ENCODE results near the gene RBMS3. TPM values are rescaled to one million over a fixed set of nuclear protein-coding genes. Genes with fewer than 3 reads are reported as not detected.

RBMS3 gene
- total RNA-seq, 3 donors from 2014 or later, result 4.6 to 53.6 (median 11.7) TPM

DNA sequence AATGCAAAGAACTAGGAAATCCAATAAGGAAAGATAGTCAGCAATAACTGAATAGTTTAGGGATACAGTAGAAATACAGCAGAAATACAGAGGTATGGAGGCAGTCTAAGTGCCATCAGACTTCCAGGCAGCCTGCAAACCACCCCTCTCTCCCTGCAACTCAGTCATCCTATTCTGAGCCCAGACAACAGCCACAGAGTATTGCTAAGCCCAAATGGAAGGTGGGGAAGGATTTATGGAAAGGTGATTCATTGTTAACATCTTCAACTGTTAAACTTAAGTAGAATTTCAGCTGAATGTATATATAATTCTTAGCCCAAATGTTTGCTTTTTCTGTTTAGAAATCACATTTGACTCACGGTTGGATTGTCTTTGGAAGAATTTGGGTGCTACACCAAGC lies 300.4 kb downstream of the RBMS3 start:
- Histone ChIP-seq H3K4me1 (ENCODE audit: low read depth) (no peaks in the 10 kb centered on the region), H3K36me3 (ENCODE audit: low read depth) (no peaks in the 10 kb centered on the region), H3K9me3 (no peaks in the 10 kb centered on the region), H3K4me3 (no peak overlapping the region)
- no peak for TF ChIP-seq CTCF (IDR thresholded peaks at IDR 0.05)
- DNase-seq (no peak), ATAC-seq (no peak)
- intact Hi-C loops (cut with DNase I, micrococcal nuclease), result no loop called here

- no peak for DNase-seq
- Histone ChIP-seq H3K4me1 (ENCODE audit: low read depth) (no peaks in the 10 kb centered on the region), H3K9me3 (no peaks in the 10 kb centered on the region), H3K4me3 (no peak overlapping the region), H3K36me3 (ENCODE audit: low read depth) (no peaks in the 10 kb centered on the region)
- ATAC-seq, result no peak
- intact Hi-C loops (cut with DNase I, micrococcal nuclease), result no loop called here
- no peak for TF ChIP-seq CTCF (IDR thresholded peaks at IDR 0.05)
Observed at GRCh38 chr3:29582273-29582672, 301.4 kb downstream of the RBMS3 start.

GRCh38 chr3:29583861-29584260 lies 303.0 kb downstream of the RBMS3 start:
- intact Hi-C loops (cut with DNase I, micrococcal nuclease), result no loop called here
- no peaks in the 10 kb centered on the region for H3K36me3 ChIP-seq (ENCODE audit: low read depth)
- no peak for ATAC-seq
- no peak for TF ChIP-seq CTCF (IDR thresholded peaks at IDR 0.05)
- no peak for DNase-seq
- H3K9me3 ChIP-seq, result no peaks in the 10 kb centered on the region
- no peak overlapping the region for H3K4me3 ChIP-seq
- H3K4me1 ChIP-seq (ENCODE audit: low read depth), result no peaks in the 10 kb centered on the region

- Histone ChIP-seq H3K4me1 (ENCODE audit: low read depth) (no peaks in the 10 kb centered on the region), H3K36me3 (ENCODE audit: low read depth) (no peaks in the 10 kb centered on the region), H3K9me3 (no peaks in the 10 kb centered on the region), H3K4me3 (no peak overlapping the region)
- intact Hi-C loops (cut with DNase I, micrococcal nuclease), result no loop called here
- TF ChIP-seq CTCF (IDR thresholded peaks at IDR 0.05), result no peak
- DNase-seq, result no peak
- ATAC-seq, result no peak
Observed at GRCh38 chr3:29585368-29585767, 304.5 kb downstream of the RBMS3 start.

DNA sequence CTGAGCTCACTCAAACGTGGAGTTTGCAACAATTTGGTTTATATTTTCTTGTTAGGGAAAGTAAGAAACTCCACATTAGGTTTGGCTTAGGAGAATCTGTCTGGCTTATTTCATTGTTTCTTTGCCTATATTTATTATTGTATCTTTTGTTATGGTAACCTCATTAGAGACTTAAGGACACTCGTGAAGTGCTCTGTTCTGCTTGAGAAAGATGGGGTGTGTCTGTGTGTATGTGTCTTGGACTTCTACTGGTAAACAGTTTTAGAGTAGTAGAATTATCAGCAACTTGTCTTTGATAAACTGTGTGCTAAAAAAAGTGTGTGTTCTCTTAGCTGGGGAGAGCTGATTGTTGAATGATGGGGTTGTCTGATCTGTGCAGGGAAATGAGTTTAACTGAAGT lies 306.5 kb downstream of the RBMS3 start:
- ATAC-seq (no peak), DNase-seq (no peak)
- no peak for TF ChIP-seq CTCF (IDR thresholded peaks at IDR 0.05)
- Histone ChIP-seq H3K4me3 (no peak overlapping the region), H3K4me1 (ENCODE audit: low read depth) (no peaks in the 10 kb centered on the region), H3K36me3 (ENCODE audit: low read depth) (no peaks in the 10 kb centered on the region), H3K9me3 (no peaks in the 10 kb centered on the region)
- intact Hi-C loops (cut with DNase I, micrococcal nuclease), result no loop called here

DNA sequence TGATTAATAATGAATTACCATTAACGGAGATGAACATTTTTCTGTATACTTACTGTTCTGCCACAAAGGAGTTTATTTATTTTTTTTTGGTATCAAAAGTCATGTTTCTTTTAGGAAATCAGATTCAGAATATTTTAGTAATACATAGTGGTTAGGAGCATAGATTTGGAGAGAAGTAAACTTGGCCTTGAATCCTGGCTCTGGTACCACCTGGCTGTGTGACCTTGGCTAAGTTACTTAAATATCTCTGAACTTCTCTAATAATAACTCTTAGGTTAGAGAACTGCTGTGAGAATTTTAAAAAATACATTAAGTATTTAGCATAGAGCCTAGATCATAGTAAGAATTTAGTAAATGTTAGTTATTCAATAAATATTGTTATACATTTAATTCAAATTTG lies 309.1 kb downstream of the RBMS3 start:
- Histone ChIP-seq H3K36me3 (ENCODE audit: low read depth) (no peaks in the 10 kb centered on the region), H3K4me1 (ENCODE audit: low read depth) (no peaks in the 10 kb centered on the region), H3K4me3 (no peak overlapping the region), H3K9me3 (no peaks in the 10 kb centered on the region)
- DNase-seq, result no peak
- intact Hi-C loops (cut with DNase I, micrococcal nuclease), result no loop called here
- no peak for TF ChIP-seq CTCF (IDR thresholded peaks at IDR 0.05)
- ATAC-seq, result no peak
